D341Med (cell line): ENCODE data around the gene SLC25A39.
A peak's percentile ranks its signal among the peaks of the same experiment; 100 is the strongest.
"Not testable (repeated sequence)": the region's sequence is repeated elsewhere in the genome, so short reads cannot be mapped to it uniquely, and the experiment has no call there.

Experiments
- DNase-seq: peaks from one replicate; pipeline ENCODE4 v3.0.0; 2012; ENCODE audit warnings: low spot score

Gene SLC25A39

DNA sequence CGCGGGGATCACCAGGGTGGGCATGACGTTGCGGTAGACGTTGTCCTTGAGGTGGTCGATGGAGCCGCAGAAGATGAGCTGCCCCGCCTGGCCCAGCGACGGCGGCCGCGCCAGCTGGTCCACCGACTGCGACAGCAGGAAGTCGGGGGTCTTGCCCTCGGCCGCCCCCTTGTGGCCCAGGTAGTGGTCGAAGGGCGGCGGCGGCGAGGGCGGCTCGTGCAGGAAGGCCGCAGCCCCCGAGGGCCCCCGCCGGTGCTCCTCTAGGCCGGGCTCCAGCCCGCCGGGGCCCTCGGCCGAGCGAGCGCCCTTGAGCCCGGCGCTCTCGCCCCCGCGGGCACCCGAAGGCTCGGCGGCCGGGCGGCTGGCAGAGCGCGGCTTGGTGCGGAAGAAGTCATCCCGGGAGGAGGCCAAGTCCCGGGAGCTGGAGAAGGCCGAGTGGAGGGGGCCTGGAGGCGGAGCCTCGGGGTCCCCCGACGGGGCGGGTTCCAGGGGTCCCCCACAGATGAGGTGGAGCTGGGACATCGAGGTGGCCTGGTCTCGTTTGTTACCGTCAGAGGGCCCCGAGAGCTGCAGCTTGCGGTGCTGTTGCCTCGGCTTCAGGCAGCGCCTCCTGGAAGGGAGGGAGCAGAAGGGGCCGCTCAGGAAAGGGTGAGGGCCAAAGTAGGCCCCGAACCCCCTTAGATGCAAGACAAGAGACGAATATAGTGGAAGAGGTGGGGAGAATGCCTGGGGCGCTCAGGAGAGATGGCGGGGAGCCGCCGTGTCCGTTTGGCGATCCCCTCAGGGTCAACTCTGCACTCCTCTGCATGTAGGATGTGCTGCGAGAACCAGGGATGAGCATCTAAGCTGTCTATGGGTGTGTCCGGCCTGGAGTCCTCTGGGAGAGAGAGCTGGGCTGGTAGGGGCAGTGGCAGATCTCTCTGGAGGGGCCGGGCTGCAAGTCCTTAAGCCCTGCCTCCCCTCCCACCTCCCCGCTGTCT, 30.2 kb upstream of the SLC25A39 start:
- peak; percentile 48 for DNase-seq

GRCh38 chr17:44353672-44354331, 29.2 kb upstream of the SLC25A39 start:
- DNase-seq, result peak; percentile 48

DNA sequence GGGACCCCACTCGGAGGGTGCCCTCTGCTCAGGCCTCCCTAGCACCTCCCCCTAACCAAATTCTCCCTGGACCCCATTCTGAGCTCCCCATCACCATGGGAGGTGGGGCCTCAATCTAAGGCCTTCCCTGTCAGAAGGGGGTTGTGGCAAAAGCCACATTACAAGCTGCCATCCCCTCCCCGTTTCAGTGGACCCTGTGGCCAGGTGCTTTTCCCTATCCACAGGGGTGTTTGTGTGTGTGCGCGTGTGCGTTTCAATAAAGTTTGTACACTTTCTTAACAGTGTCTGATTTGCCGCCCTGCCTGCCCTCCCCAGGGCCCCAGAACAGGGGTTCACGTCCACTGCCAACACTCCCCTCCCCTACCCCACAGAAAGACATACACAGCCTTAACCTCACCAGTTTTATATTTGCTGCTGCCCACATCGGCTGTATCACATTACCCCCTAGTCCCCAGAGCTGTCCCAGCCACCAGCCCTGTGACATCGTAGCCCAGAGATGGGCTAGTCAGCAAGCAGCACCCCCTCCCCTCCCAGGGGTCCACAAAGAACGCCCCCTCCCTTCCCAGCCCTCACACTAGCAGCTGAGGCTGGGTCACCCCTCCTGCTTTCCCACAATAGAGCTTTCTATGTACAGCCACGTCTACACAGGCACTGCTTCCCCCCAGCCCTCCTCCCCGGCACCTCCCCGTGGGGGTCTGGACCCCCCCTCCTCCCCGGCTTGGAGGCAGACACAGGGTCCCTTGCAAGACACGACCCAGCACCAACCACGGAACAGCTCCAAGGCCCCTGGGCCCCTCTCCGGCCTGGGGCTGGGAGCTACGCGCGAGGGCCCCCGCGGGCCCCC, 28.4 kb upstream of the SLC25A39 start:
- DNase-seq, result peak; percentile 26

- DNase-seq, result peak; percentile 39
Measured at GRCh38 chr17:44351961-44352827, 27.6 kb upstream of the SLC25A39 start.

GRCh38 chr17:44351464-44351863, 26.8 kb upstream of the SLC25A39 start:
- DNase-seq, result no peak

DNA sequence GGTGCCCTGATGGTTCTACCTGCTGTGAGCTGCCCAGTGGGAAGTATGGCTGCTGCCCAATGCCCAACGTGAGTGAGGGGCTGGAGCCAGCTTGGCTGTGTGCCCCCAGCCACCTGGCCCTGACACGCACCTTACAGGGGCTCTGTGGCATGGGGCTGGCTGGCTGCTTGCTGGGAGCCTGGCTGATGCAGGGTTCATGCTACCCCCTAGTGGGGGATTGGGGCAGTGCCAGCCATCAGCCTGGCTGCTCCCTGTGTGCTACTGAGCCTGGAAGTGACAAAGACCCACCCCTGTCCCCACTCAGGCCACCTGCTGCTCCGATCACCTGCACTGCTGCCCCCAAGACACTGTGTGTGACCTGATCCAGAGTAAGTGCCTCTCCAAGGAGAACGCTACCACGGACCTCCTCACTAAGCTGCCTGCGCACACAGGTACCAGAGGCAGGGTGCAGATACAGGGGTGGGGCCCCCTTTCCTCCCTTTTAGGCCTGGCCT, 26.2 kb upstream of the SLC25A39 start:
- peak; percentile 96 for DNase-seq

DNA sequence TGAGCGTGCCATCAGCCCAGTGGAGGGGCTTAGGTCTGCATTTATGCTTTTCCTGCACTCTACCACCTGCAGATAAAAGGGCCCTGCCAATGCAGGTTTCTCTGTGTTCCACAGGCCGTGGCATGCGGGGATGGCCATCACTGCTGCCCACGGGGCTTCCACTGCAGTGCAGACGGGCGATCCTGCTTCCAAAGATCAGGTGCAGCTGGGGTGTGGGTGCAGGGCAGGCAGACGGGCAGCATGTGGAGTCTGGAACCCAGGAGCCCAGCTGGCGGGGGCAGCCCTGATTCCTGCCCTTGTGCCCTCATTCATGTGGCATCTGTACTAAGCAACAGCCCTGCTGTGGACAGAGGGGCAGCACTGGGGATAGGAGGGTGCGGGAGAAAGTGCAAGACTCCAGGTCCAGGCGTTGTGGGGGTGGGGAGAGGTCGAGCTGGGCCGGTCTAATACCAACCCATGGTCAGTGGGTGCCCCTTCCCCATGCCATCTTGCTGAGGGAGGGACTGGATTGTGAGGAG, 25.0 kb upstream of the SLC25A39 start:
- DNase-seq, result peak; percentile 34

GRCh38 chr17:44348988-44349364, 24.4 kb upstream of the SLC25A39 start:
- peak; percentile 15 for DNase-seq

DNA sequence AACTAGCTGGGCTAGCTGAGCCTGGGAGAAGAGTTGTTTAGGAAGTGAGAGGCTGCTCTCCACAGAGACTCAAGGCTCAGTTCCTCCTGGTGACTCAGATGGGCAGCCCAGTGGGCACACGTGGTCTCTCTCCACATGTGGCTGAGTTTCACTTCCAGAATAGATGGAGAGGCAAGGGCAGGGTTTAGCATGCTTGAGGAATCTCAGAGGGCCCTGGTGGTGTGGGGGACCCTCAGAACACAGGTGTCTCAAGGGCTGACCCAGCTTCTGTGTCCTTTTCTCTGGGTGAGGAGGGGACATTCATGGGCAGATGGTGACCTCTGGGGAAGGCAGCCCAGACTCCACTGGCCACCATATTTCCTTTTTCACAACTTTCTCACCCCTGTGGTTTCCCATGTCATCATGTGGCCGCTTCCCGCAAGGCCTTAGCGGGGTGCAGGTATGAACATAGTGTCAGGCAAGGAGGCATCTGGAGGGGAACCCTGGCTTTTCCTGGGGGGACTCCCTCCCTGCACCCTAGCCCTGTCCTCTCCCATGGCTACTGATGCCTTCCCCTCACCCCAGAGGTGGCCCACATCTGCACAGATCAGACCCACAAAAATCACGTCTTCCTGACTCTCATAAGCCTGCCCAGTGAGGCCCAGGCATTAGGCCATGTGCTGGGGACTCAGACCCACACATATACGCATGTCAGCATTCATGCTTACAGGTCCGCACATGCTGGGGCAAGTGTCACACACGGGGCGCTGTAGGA, 23.8 kb upstream of the SLC25A39 start:
- peak; percentile 17 for DNase-seq

GRCh38 chr17:44347206-44348055, 22.8 kb upstream of the SLC25A39 start:
- DNase-seq, result not testable (repeated sequence)

DNA sequence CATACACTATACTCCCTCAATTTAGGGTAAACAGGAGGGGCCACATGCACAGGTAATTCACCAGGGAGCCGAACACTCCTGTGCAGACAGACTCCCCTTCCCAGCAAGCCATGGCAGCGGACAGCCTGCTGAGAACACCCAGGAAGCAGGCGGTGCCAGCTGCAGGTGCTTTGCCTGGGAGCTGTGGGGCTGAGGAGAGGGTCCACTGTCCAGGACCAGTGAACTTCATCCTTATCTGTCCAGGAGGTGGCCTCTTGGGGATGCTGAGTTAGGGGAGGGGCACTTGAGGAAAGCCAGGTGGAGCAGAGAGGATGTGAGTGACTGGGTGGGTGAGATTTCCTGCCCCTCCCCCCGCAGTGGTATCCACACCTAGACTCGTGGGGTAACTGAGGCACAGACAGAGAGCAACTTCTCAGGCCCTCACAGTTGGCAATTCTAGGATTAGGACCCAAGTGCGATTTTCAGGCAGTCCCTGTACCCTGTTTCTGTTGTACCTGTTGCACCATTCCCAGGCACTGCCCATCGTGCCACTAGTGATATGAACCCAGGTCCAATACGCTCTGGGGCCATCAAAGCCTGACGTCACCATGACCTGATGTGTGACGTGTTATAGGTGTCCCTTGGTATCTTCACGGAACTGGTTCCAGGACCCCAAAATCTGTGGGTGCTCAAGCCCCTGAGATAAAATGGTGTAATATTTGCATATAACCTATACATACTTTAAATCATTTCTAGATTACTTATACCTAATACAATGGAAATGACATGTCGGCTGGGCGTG, 21.6 kb upstream of the SLC25A39 start:
- DNase-seq, result no peak

DNA sequence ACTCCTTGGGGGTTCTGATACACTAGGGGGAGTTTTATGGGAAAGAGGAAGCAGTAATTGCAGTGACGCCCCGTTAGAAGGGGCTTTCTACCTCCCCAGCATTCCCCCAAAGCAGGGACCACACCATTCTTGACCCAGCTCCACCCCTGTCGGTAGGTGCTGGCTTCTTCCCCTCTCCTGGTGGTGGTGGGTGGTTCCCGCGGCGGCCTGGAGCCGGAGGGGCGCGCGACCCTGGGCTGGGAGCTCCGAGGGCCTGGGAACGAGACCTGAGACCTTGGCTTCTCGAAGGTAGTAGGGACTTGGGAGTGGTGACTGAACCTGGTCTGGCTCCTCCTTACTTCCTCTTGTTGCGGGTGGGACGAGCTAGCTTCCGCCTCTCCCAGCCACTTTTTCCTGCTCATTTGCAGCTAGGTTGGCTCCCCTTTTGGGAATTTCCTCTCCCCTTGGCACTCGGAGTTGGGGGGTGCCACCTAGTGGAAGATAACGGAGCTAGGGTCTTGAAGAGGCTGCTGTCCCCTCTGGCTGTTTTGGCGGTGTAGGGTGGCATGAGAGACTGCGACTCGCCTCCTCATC, 20.9 kb upstream of the SLC25A39 start:
- peak; percentile 81 for DNase-seq

DNA sequence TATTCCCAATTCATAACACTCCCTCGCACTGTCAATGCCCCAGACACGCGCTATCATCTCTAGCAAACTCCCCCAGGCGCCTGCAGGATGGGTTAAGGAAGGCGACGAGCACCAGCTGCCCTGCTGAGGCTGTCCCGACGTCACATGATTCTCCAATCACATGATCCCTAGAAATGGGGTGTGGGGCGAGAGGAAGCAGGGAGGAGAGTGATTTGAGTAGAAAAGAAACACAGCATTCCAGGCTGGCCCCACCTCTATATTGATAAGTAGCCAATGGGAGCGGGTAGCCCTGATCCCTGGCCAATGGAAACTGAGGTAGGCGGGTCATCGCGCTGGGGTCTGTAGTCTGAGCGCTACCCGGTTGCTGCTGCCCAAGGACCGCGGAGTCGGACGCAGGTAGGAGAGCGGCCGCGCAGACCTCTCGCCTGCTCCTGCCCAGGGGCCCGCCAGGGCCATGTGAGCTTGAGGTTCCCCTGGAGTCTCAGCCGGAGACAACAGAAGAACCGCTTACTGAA, 20.4 kb upstream of the SLC25A39 start, which contains the start of gene GRN:
Gene GRN, plus strand, starts transcription at position 364 of the 515 bp plus-strand sequence. CDS start 3,863 bp downstream, outside the sequence.
- peak; percentile 99 for DNase-seq

- DNase-seq, result peak; percentile 25
Measured at GRCh38 chr17:44343510-44344209, 19.0 kb upstream of the SLC25A39 start.

GRCh38 chr17:44340553-44340952, 15.9 kb upstream of the SLC25A39 start:
- DNase-seq, result not testable (repeated sequence)

DNA sequence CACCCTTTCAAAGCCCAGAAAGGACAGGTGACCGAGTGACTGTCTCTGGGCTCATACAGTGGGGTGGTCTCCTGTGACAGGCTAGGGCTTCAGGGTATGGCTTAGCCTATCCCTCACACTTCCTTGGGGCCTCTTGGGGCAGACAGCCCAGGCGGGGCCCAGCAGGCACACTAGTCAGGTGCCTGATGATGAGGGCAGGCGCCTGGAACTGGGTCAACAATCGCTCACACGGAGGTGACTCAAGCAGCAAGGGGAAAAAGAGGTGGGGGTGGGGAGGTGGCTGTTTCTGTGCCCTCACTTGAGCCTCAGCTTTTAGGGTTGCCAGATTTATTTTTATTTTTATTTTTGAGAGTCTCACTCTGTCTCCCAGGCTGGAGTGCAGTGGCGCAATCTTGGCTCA, 14.1 kb upstream of the SLC25A39 start:
- no peak for DNase-seq

DNA sequence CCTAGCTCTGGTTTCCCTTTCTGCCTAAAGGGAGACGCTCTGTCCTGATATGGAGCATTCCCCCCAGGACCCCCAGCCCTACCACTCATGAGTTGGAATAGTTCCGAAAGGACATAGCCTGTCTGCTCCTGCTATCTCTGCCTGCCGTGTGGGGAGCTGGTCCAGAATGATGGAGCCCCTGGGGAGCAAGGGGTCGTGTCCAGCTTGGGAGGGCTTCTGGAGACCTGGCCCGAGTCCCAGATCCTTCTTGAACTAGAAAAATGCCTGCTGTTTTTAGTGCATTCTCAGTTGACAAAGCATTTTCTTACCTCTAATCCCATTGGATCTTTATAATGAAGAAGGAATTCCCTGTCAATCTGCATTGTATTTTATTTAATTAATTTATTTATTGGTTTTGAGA, 11.3 kb upstream of the SLC25A39 start:
- no peak for DNase-seq
